Measurements from ENCODE around the gene NDUFA12. TPM values are rescaled to one million over a fixed set of nuclear protein-coding genes. Genes with fewer than 3 reads are reported as not detected.

NDUFA12 gene
- total RNA-seq, 2 donors from 2014 or later = 57.2 to 108 TPM

DNA sequence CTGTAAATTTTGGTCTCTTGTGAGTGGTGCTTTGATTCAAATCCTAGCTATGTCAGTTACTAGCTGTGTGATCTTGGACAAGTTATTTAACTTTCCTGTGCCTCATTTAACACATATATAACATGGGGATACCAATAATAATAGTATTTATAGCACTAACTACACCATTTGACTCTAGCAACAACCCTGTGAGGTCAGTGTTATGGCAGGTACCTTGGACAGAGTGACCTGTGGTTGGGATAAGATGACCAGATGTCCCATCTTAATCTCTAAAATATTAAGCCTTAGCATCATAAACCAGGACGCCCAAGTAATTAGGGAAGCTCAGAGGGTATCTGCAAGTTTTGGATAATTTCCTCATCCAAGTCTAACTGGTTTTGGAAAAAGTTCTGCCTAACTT, 73.7 kb downstream of the NDUFA12 start:
- Histone ChIP-seq H3K27ac (no peak overlapping the region), H3K27me3 (replicated peaks; ENCODE audit: insufficient read depth) (no peaks in the 10 kb centered on the region), H3K9me3 (no peaks in the 10 kb centered on the region), H3K36me3 (no peaks in the 10 kb centered on the region), H3K4me1 (replicated peaks) (no peaks in the 10 kb centered on the region), H3K4me3 (no peak overlapping the region)
- TF ChIP-seq POLR2AphosphoS5 (IDR thresholded peaks at IDR 0.05) (no peak), POLR2A (IDR thresholded peaks at IDR 0.05) (no peak)
- TF ChIP-seq, protein P1, sequence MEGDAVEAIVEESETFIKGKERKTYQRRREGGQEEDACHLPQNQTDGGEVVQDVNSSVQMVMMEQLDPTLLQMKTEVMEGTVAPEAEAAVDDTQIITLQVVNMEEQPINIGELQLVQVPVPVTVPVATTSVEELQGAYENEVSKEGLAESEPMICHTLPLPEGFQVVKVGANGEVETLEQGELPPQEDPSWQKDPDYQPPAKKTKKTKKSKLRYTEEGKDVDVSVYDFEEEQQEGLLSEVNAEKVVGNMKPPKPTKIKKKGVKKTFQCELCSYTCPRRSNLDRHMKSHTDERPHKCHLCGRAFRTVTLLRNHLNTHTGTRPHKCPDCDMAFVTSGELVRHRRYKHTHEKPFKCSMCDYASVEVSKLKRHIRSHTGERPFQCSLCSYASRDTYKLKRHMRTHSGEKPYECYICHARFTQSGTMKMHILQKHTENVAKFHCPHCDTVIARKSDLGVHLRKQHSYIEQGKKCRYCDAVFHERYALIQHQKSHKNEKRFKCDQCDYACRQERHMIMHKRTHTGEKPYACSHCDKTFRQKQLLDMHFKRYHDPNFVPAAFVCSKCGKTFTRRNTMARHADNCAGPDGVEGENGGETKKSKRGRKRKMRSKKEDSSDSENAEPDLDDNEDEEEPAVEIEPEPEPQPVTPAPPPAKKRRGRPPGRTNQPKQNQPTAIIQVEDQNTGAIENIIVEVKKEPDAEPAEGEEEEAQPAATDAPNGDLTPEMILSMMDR (IDR thresholded peaks at IDR 0.05) = no peak
- no peak for DNase-seq (ENCODE audit: low spot score)
- intact Hi-C loops (cut with DNase I) = no loop called here
- WGBS = 81% methylated on average over 1 of the region's 1 CpG

DNA sequence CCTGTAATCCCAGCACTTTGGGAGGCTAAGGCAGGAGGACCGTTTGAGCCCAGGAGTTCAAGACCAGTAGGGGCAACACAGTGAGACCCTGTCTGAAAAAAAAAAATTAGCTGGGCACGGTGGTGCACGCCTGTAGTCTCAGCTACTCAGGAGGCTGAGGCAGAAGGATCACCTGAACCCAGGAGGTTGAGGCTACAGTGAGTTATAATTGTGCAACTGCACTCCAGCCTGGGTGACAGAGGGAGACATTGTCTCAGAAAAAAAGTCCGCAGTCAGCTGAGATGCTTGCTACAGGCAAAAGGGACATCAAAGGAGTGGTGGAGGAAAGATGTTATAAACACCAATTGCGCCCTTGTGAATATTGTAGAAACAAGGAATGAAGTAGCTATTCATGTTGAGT, 77.8 kb downstream of the NDUFA12 start:
- Histone ChIP-seq H3K27me3 (replicated peaks; ENCODE audit: insufficient read depth) (no peaks in the 10 kb centered on the region), H3K4me3 (no peak overlapping the region), H3K4me1 (replicated peaks) (no peaks in the 10 kb centered on the region), H3K36me3 (no peaks in the 10 kb centered on the region), H3K27ac (no peak overlapping the region), H3K9me3 (no peaks in the 10 kb centered on the region)
- no peak for DNase-seq (ENCODE audit: low spot score)
- intact Hi-C loops (cut with DNase I) = no loop called here
- WGBS = 93% methylated on average over 5 of the region's 5 CpGs
- TF ChIP-seq, protein P1 (IDR thresholded peaks at IDR 0.05) = no peak
- TF ChIP-seq POLR2AphosphoS5 (IDR thresholded peaks at IDR 0.05) = no peak
- no peak for TF ChIP-seq POLR2A (IDR thresholded peaks at IDR 0.05)

DNA sequence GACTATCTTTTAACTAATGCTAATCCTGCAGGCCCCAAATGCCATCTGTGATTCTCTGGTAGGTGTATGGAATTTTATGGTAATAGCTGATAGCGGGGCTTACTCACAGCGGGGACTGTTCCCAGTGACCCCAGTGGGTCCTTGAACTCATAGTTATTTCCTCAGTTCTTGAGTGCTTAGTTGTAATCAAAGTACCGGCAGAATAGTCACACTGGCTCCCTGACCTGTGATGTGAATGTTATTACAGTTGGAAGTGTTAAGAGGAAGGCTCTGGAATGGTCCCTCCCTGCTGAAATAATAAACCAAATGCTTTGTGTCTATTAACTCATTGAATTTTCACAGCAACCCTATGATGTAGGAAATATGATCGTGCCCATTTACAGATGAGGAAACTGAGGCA, 78.3 kb downstream of the NDUFA12 start:
- no peak for DNase-seq (ENCODE audit: low spot score)
- Histone ChIP-seq H3K9me3 (no peaks in the 10 kb centered on the region), H3K4me1 (replicated peaks) (no peaks in the 10 kb centered on the region), H3K4me3 (no peak overlapping the region), H3K36me3 (no peaks in the 10 kb centered on the region), H3K27me3 (replicated peaks; ENCODE audit: insufficient read depth) (no peaks in the 10 kb centered on the region), H3K27ac (no peak overlapping the region)
- 82% methylated on average over 4 of the region's 4 CpGs for WGBS
- intact Hi-C loops (cut with DNase I) = no loop called here
- TF ChIP-seq POLR2AphosphoS5 (IDR thresholded peaks at IDR 0.05) (no peak), POLR2A (IDR thresholded peaks at IDR 0.05) (no peak)
- TF ChIP-seq, protein P1 (IDR thresholded peaks at IDR 0.05) = no peak

DNA sequence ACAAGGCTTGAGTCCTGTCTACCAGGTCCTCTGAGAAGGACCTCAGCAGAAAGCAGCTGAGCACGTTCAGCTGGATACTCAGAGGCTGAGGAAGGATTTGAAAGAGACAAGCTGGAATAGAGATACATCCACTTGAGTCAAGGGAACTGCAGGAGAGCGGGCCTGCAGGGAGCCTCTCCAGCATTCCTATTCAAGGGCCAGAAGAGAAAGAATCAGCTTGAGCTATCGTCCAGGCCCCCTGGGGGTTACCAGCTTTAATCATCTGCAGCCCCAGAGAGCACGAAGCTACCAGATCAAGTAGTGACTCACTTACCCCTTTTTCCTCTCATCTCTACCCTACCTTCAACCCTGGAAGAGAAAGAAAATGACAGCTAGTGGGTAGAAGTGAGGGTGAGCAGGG, 80.9 kb downstream of the NDUFA12 start:
- H3K4me1 ChIP-seq (replicated peaks) = no peaks in the 10 kb centered on the region
- intact Hi-C loops (cut with DNase I) = no loop called here
- DNase-seq (ENCODE audit: low spot score) = no peak
- H3K9me3 ChIP-seq = no peaks in the 10 kb centered on the region
- no peaks in the 10 kb centered on the region for H3K36me3 ChIP-seq
- no peaks in the 10 kb centered on the region for H3K27me3 ChIP-seq (replicated peaks; ENCODE audit: insufficient read depth)
- TF ChIP-seq POLR2AphosphoS5 (IDR thresholded peaks at IDR 0.05) (no peak), POLR2A (IDR thresholded peaks at IDR 0.05) (no peak)
- TF ChIP-seq, protein P1 (IDR thresholded peaks at IDR 0.05) = no peak
- no peak overlapping the region for H3K4me3 ChIP-seq
- H3K27ac ChIP-seq = no peak overlapping the region
- 74% methylated on average over 4 of the region's 4 CpGs for WGBS

Other genes starting within 250 kb of the NDUFA12 start
- 10 to 100 TPM; 18.7 to 54.0 TPM for gene NR2C1, start 69.9 kb upstream of the NDUFA12 start, total RNA-seq
- gene FGD6, start 213.8 kb upstream of the NDUFA12 start, total RNA-seq = 10 to 100 TPM in 1 of 2 donors, 1 to 10 TPM in 1; 9.9 to 13.9 TPM
- gene VEZT, start 214.1 kb upstream of the NDUFA12 start, total RNA-seq = 10 to 100 TPM; 37.4 to 81.6 TPM